Measurements from ENCODE around the gene FBXO42.
"Not testable (repeated sequence)": the region's sequence is repeated elsewhere in the genome, so short reads cannot be mapped to it uniquely, and the experiment has no call there.

The FBXO42 gene

GRCh38 chr1:16275591-16275990 lies 76.7 kb downstream of the FBXO42 start:
- no peak for TF ChIP-seq CTCF (IDR thresholded peaks at IDR 0.05; ENCODE audit: low read depth, low read length)
- H3K4me3 ChIP-seq (ENCODE audit: low read depth, low read length), result no peak overlapping the region

GRCh38 chr1:16267690-16268180 lies 84.5 kb downstream of the FBXO42 start:
- TF ChIP-seq CTCF (IDR thresholded peaks at IDR 0.05; ENCODE audit: low read depth, low read length), result no peak
- no peak overlapping the region for H3K4me3 ChIP-seq (ENCODE audit: low read depth, low read length)

DNA sequence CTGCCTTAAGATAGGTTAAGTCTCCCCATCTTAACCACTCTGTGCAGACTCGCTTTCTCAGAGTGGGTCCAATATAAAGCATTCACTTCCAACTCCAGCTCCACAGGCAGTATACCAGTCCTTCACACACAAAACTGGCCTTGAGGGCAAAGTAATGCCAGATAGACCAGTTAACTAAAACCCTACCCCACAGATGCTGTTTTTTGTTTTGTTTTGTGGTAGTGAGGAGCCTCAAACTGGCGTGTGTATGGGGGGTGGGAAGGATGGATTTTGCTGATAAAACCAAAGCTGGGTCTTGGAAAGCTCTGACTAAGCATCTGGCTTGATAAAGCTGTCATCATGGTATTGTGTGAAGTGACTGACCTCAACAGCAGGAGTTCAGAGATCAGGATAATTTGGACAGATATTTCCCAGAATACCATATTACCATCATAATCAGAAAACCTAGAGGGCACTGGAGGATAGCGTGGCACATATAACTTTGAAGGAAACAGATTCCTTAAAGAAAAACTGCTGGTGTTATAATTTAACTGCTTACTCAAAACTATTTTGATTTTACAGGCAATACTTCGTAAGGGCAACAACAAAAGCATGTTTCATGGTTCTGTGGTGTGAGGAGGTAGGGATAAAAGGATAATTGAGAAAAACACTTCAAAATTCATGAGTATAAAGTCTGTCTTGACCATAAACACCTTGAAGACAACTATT lies 85.7 kb downstream of the FBXO42 start:
- TF ChIP-seq CTCF (IDR thresholded peaks at IDR 0.05; ENCODE audit: low read depth, low read length), result no peak
- H3K4me3 ChIP-seq (ENCODE audit: low read depth, low read length), result no peak overlapping the region

DNA sequence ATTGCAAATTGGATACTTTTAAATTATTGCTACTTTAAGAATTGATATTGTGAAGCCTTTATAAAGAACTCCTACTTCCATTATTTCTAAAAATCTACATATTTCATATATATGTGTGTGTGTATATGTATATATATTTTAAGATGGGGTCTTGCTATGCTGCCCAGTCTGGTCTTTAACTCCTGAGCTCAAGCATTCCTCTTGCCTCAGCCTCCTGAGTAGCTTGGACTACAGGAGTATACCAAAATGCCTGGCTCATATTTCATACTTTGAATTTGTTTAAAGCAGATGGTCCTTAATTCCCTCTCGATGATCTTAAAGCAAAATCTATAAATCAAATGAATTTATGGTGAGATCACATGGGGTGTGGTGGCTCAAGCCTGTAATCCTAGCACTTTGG lies 90.2 kb downstream of the FBXO42 start:
- no peak overlapping the region for H3K4me3 ChIP-seq (ENCODE audit: low read depth, low read length)
- TF ChIP-seq CTCF (IDR thresholded peaks at IDR 0.05; ENCODE audit: low read depth, low read length), result no peak

- no peak for TF ChIP-seq CTCF (IDR thresholded peaks at IDR 0.05; ENCODE audit: low read depth, low read length)
- H3K4me3 ChIP-seq (ENCODE audit: low read depth, low read length), result no peak overlapping the region
Observed at GRCh38 chr1:16260814-16261213, 91.5 kb downstream of the FBXO42 start.

DNA sequence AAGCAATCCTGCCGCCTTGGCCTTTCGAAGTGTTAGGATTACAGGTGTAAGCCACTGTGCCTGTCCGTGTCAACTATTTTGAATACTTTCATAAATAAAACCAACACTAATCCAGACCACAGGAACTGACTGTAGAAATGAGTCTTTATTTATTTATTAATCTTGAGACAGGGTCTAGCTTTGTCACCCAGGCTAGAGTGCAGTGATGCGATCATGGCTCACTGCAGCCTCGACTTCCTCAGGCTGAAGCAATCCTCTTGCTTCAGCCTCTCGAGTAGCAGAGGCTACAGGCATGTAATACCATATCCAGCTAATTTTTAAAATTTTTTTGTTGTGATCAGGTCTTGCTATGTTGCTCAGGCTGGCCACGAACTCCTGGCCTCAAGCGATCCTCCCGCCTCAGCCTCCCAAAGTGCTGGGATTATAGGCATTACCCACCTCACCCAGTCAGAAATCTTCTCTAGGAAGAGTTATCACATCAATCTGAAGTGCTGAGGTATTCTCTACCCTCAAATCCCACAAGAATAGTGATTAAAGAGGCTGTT lies 93.6 kb downstream of the FBXO42 start:
- TF ChIP-seq CTCF (IDR thresholded peaks at IDR 0.05; ENCODE audit: low read depth, low read length), result no peak
- no peak overlapping the region for H3K4me3 ChIP-seq (ENCODE audit: low read depth, low read length)

GRCh38 chr1:16257968-16258367 lies 94.3 kb downstream of the FBXO42 start:
- no peak overlapping the region for H3K4me3 ChIP-seq (ENCODE audit: low read depth, low read length)
- no peak for TF ChIP-seq CTCF (IDR thresholded peaks at IDR 0.05; ENCODE audit: low read depth, low read length)

GRCh38 chr1:16257556-16257955 lies 94.7 kb downstream of the FBXO42 start:
- H3K4me3 ChIP-seq (ENCODE audit: low read depth, low read length), result not testable (repeated sequence)
